AG08395 (cell line): ENCODE results near the gene BHLHE41.

Source experiments
- DNase-seq: peaks from one replicate; pipeline ENCODE4 v3.0.0; 2012; ENCODE audit warnings: mixed read lengths, low spot score

Gene BHLHE41

GRCh38 chr12:26124446-26125399, at the start of gene BHLHE41:
BHLHE41 (minus strand) TSS chr12:26125037; CDS start chr12:26124779, 258 bp downstream.
- peak; percentile 46 for DNase-seq

DNA sequence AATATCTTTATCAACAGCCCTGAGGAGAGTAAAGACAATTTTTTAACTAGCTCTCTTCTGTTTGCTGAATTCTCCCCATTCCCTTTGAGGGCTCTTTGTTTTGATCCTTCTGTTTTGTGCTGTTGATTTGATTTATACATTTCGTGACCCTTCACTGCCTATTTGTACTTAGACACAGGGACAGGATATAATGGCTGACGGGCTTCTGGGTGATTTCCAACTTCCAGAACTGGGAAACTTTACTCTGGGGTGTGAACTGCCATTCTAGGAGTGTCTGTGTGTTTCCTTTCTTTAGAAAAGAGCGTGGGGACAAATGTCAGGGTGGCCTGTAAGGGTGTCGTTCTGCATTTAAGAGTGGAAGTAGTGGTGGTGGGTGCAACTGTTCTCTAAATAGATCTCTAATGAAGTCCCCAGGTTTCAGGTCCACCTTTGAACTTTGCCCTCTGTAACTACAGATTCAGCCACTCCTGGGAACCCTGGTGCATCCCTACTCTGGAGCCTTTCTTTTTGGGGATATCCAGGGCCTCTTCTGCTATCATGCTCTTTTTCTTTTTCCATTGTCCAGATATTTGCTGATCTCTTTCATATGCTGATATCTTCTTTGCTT, 48.2 kb upstream of the BHLHE41 start:
- no peak for DNase-seq

DNA sequence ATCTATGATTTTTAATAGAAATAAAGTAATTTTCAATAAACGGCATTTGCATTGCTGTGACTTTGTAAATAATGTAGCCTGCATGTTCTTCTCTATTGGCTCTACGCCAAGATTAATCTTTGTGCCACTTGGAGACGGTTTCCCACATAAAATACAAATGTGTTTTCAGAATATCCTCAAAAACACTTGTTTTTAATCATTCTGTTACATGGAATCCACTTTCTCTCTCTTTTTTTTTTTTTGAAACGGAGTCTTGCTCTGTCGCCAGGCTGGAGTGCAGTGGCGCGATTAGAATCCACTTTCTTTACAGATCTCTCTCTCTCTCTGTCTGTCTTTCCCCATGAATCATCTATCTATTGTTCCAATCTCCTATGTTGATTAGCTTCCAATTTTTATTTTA, 47.7 kb upstream of the BHLHE41 start:
- peak; percentile 10 for DNase-seq

DNA sequence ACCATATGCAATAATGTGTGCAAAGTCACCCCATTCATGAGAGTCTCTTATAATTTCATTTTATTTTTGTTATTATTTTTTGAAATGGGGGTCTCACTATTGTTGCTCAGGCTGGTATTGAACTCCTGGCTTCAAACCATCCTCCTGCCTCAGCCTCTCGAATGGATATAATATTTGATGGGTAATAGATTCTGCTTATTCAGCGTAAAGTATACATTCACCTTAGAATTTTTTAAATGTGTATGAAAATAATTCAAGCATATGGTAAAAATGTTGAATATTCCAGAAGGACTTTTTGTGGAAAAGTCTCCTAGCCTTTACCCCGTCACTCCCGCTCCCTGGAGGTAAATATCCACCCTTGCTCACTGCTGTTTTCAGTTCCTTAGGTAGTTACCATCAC, 47.2 kb upstream of the BHLHE41 start:
- DNase-seq: no peak

DNA sequence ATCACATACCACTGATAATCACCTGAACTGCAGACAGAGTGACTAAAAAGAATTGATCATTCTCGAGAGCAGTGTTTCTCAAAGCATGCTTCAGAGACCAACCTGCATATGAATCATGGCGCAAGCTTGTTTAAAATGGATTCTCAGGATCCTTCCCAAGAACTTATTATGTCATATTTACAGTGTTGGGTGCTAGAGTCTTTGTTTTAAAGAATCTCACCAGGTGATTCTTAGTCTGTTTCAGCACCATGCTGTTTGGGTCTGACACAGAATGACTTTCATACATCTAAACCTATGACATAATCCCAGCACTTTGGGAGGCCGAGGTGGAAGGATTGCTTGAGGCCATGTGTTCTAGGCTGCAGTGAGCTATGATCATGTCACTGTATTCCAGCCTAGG, 39.3 kb upstream of the BHLHE41 start:
- DNase-seq: no peak

DNA sequence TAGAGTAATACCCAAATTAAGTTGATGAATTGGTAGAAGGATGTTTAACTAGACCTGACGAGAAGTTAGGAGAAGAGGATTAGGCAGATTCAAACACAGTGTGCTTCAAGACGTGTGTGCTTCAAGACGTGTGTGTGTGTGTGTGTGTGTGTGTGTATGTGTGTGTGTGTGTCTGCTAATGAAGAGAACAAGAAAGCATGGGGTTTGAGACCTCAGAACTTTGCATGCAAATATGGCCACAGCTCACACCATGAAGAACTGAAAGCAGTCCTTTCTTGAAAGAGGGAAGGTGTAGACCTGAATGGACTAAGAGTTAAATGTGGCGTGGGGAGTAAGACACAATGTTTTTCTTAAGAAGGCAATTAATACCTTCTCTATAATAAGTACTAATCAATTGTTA, 38.1 kb upstream of the BHLHE41 start:
- DNase-seq: no peak

GRCh38 chr12:26162174-26162573, 37.3 kb upstream of the BHLHE41 start:
- no peak for DNase-seq

DNA sequence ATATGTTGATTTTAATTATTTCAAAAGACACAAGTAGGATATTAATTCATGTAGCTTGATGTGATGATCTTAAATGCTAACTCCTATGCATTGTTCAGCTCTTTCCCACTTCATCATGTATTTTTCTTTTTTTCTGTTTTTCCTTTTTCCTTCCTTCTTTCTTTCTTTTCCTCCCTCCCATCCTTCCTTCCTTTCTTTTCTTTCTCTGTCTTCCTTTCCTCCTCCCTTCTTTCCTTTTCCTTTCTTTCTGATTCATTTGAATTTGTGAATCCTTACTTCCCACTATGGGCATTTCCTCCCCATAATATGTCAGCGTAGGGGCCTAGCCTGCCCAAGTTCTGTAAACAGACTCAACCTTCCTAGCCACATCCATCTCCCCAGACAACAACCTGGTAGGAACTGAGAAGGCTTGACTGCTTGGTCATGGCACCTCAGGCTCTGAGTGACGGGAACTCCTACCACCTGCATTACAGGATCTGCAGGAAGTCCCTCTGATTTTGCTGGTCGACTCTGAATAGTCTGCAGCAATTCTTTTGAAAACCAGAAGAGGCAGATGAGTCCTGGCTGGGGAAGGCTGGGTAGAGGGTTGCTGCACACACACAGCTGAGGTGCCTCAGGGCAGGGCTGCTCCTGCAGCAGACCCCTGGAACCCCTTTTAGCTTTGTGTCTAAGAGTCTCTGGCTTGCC, 33.4 kb upstream of the BHLHE41 start:
- no peak for DNase-seq

GRCh38 chr12:26157001-26157400, 32.2 kb upstream of the BHLHE41 start:
- no peak for DNase-seq

GRCh38 chr12:26156201-26156871, 31.5 kb upstream of the BHLHE41 start:
- no peak for DNase-seq

- DNase-seq: peak; percentile 86
Measured at GRCh38 chr12:26153421-26154154, 28.8 kb upstream of the BHLHE41 start.

GRCh38 chr12:26152507-26153102, 27.8 kb upstream of the BHLHE41 start:
- no peak for DNase-seq

DNA sequence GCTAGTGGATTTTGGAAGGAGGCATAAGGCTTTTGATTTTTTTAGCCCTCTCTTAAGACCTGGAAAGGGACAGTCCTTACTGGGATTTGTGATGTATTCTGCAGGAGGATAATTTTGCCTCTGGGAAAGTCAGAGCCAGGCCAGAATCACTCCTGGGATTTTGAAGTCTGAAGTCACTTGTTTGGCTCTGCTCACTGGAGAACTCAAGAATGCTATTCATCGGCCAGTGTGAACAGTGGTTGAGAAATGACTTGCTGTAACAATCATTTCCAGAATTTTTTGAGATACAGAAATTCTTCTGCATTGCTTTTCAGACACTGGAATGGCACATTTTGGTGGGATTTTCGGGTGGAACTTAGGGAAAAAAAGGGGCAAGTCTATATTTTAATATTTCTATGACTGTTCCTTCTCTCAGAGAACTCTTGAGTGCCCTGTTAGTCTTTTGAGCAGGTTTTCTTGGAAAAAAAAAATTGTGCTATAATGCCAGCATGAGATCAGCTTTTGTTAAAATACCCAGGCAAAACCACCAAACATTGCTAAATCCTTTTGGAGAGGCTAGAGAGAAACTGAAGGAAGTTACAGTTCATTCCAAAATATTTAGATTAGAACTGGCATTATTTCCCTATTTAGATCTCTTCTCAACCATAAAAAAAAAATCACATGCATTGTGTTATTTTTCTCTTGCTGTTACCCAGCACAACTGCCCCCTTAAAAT, 26.1 kb upstream of the BHLHE41 start:
- peak; percentile 76 for DNase-seq

GRCh38 chr12:26149968-26150500, 25.2 kb upstream of the BHLHE41 start:
- DNase-seq: no peak

DNA sequence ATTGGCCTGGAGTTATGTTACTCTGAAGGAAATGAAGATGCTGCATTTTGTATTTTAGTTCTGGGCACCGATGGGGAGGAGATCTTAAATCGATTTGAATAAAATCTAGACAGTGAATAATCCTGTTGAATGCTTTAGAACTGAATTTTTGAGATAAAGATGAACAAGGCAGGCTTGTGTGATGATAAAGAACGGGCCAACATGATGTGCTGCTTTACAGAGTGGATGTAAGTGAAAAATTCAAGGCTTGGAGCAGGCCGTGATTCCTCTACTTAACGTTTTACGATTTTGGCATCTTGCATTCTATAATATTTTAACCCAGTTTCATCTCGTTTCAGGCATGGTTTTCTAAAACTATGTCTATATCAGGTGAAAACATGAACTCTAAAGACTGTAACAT, 23.5 kb upstream of the BHLHE41 start:
- DNase-seq: no peak

DNA sequence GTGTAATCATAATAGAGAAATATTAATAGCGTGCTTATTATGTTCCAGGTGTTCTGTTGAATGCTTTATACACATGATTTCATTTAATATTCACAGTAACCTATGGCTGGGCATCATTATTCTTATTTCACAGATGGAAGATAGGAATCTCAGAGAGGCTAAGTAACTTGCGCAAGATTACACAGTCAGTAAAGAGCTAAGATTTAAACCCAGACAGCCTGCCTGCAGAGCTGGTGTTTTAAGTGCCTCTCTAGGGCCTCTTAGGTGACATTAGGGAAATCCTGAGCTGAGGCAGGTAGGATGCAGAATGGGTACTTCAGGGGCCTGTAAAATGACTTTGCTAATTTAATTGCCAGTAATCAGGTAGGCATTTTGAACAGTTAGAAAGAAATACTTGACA, 18.5 kb upstream of the BHLHE41 start:
- DNase-seq: no peak

GRCh38 chr12:26138860-26139259, 14.0 kb upstream of the BHLHE41 start:
- DNase-seq: no peak

DNA sequence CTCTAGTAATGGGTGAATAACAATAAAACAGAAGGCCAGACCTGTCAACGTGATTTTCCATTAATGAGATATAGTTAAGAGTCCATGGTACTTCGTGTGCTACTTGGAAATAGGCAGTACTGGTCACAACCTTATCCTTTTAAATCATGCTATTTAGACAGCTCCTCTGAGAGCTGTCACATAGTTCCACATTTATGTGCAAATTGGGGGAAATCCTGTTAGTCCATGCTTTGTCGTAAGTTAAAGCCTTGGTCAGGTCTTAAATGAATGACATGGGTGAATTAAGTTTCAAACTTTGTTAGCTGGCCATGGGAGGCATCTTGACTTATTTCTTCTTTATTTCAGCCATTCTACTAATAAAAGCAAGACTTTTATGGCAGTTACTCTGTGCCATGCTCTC, 11.9 kb upstream of the BHLHE41 start:
- DNase-seq: no peak

DNA sequence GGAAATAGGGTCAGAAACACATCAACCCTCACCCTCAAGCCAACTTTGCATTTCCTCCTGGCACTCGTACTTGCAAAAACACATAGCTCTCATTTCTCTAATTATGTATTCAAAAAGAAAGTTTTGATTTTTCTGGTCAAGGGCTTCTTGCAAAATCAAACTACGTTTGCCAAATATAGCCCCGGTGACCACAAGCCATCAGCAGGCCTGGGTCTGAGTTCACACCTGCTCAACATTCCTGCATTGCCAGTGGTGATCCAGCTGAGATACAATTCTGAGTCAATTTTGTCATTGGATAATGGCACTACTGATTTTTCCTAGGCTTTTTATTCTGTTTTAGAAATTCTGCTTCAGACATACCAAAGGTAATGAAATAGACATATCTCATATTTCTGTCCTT, 10.7 kb upstream of the BHLHE41 start:
- no peak for DNase-seq

DNA sequence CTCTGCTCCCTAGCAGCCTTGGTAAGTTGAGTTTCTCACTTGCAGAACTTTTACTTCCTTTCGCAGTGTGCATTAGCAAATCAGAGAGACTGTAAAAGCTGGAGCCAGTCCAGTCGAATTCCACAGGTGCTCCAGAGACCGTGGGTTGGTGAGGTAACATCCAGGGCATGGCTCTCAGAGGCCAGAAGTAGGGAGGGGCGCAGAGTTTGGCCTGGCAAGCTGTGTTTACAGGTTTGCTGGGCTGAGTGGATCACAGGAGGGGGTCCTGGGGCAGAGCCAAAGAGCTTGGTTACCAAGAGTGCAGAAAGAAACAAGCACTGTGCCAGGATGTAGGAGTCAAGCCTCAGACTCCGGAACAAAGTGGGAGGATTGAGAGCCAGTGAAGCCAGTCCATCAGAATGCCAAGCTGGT, 10.2 kb upstream of the BHLHE41 start:
- DNase-seq: no peak
